ACC112 (cell line): ENCODE measurements around the gene MAPK8IP2.

Experiments
- H2AFZ ChIP-seq: fragments of 200-600 bp; sonication (generic); one replicate; pipeline ENCODE4 v1.6.0; 2017; ENCODE audit warnings: antibody characterized with exemption, low read length; ENCODE audit not compliant: unreplicated experiment
- H3K27ac ChIP-seq: fragments of 200-600 bp; sonication (generic); 2 replicates; pipeline ENCODE4 v1.5.1; 2014; ENCODE audit warnings: low read depth, mild to moderate bottlenecking, antibody characterized with exemption, low read length, moderate library complexity
- H3K27me3 ChIP-seq: fragments of 200-600 bp; sonication (generic); 2 replicates; pipeline ENCODE4 v1.6.1; 2014; ENCODE audit warnings: mild to moderate bottlenecking, antibody characterized with exemption, low read length, moderate library complexity, mixed read lengths; ENCODE audit not compliant: insufficient read depth
- H3K36me3 ChIP-seq: fragments of 200-600 bp; sonication (generic); 2 replicates; pipeline ENCODE4 v1.6.1; 2016; ENCODE audit warnings: mild to moderate bottlenecking, antibody characterized with exemption, low read length, moderate library complexity, mixed read lengths; ENCODE audit not compliant: insufficient read depth
- H3K4me1 ChIP-seq: fragments of 200-600 bp; sonication (generic); one replicate; pipeline ENCODE4 v1.6.1; 2016; ENCODE audit warnings: low read length, mixed read lengths; ENCODE audit not compliant: insufficient read depth, unreplicated experiment, control insufficient read depth
- H3K4me3 ChIP-seq: fragments of 200-600 bp; sonication (generic); 2 replicates; pipeline ENCODE4 v1.5.1; 2014; ENCODE audit warnings: mild to moderate bottlenecking, low read depth, low read length
- H3K79me2 ChIP-seq: fragments of 200-600 bp; sonication (generic); one replicate; pipeline ENCODE4 v1.6.0; 2016; ENCODE audit warnings: low read length; ENCODE audit not compliant: control insufficient read depth, unreplicated experiment, insufficient read depth

The MAPK8IP2 gene

DNA sequence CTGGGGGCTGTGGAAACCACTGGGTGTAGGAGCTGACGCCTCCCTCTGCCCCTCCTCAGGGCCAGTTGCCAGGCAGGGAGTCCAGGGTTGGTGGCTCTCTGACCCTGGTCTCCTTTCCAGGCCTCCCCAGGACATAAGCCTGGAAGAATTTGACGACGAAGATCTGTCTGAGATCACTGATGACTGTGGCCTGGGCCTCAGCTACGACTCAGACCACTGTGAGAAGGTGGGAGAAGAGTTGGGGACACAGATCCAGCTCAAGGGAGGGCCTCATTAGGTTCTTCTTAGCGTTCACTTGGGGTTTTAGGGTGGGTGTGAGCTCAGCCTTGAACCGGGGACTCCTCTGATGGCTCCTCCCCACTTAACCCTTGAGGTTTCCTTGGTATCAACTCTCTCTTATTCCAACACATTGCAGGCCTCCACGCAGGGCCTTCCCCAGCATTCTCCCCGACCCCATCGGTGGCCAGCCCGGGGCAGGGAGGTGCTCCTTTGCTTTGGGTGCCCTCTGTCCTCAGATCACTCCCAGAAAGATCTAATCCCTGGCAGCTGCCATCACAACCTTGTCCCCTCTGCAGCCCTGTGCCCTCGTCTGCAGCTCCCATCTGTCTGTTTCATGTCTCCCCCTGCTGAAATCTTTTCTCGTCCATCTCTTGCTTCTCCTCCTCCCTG, 1.2 kb downstream of the MAPK8IP2 start:
- H3K36me3 ChIP-seq = no peaks in the 10 kb centered on the region
- no peak overlapping the region for H2AFZ ChIP-seq
- no peak overlapping the region for H3K4me3 ChIP-seq
- 0 out of 2 replicates have a peak, but pooled peaks cover 4% of the 10 kb centered on the region for H3K27me3 ChIP-seq
- H3K79me2 ChIP-seq = no peaks in the 10 kb centered on the region
- H3K27ac ChIP-seq = no peak overlapping the region
- no peaks in the 10 kb centered on the region for H3K4me1 ChIP-seq

DNA sequence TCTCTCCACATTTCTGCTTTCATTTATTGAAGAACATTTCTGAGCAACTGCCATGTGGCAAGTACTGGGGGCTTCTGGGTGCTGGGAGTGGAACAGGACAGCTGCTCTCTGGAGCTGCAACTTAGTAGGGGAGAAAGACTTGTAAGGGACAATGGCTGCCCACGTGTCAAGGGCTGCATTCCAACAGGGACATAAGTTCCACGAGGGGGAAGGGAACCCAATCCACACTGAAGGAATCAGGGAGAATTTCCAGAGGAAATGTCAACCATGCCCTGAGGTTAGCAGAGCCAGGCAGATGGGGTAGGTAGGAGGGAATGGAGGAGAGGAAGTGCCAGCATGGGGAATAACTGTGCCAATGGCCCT, 1.7 kb downstream of the MAPK8IP2 start:
- 0 out of 2 replicates have a peak, but pooled peaks cover 4% of the 10 kb centered on the region for H3K27me3 ChIP-seq
- no peaks in the 10 kb centered on the region for H3K79me2 ChIP-seq
- H3K27ac ChIP-seq = no peak overlapping the region

DNA sequence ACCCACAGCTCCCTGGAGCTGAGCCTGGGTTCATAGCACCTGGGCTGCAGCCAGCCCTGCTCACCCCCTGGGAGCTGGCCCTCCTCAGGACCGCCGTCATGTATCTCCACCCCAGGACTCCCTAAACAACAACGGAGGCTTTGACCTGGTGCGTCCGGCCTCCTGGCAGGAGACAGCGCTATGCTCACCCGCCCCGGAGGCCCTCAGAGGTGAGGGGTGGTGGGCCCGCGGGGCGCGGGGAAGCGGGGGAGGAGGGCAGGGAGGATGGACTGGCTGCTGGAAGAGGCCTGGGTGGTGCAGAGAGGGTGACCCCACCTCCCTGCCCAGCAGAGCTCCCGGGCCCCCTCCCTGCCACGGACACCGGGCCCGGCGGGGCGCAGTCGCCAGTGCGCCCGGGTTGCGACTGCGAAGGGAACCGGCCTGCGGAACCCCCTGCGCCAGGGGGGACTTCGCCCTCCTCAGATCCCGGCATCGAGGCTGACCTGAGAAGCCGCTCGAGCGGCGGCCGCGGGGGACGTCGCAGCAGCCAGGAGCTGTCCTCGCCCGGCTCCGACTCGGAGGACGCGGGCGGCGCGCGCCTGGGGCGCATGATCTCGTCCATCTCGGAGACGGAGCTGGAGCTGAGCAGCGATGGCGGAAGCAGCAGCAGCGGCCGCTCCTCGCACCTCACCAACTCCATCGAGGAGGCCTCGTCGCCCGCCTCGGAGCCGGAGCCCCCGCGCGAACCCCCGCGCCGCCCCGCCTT, 3.1 kb downstream of the MAPK8IP2 start:
- Histone ChIP-seq H3K27ac (no peak overlapping the region), H2AFZ (no peak overlapping the region), H3K36me3 (no peaks in the 10 kb centered on the region), H3K79me2 (no peaks in the 10 kb centered on the region), H3K4me1 (no peaks in the 10 kb centered on the region), H3K4me3 (no peak overlapping the region), H3K27me3 (0 out of 2 replicates have a peak, but pooled peaks cover 4% of the 10 kb centered on the region)

More for the DNA sequence above, 1.7 kb downstream of the MAPK8IP2 start:
- Histone ChIP-seq H2AFZ (no peak overlapping the region), H3K4me1 (no peaks in the 10 kb centered on the region), H3K4me3 (no peak overlapping the region), H3K36me3 (no peaks in the 10 kb centered on the region)

DNA sequence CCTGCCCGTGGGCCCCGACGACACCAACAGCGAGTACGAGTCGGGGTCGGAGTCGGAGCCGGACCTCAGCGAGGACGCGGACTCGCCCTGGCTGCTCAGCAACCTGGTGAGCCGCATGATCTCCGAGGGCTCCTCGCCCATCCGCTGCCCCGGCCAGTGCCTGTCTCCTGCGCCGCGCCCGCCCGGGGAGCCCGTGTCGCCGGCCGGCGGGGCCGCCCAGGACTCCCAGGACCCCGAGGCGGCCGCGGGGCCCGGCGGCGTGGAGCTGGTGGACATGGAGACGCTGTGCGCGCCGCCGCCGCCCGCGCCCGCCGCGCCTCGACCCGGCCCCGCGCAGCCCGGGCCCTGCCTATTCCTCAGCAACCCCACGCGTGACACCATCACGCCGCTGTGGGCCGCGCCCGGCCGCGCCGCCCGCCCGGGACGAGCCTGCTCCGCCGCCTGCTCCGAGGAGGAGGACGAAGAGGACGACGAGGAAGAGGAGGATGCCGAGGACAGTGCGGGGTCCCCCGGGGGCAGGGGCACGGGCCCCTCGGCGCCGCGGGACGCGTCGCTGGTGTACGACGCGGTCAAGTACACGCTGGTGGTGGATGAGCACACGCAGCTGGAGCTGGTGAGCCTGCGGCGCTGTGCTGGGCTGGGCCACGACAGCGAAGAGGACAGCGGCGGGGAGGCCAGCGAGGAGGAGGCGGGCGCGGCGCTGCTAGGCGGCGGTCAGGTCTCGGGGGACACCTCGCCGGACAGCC, 3.8 kb downstream of the MAPK8IP2 start:
- no peaks in the 10 kb centered on the region for H3K79me2 ChIP-seq
- no peaks in the 10 kb centered on the region for H3K36me3 ChIP-seq
- no peak overlapping the region for H3K4me3 ChIP-seq
- H3K27ac ChIP-seq = no peak overlapping the region
- H3K27me3 ChIP-seq = 0 out of 2 replicates have a peak, but pooled peaks cover 4% of the 10 kb centered on the region
- H3K4me1 ChIP-seq = no peaks in the 10 kb centered on the region
- no peak overlapping the region for H2AFZ ChIP-seq

DNA sequence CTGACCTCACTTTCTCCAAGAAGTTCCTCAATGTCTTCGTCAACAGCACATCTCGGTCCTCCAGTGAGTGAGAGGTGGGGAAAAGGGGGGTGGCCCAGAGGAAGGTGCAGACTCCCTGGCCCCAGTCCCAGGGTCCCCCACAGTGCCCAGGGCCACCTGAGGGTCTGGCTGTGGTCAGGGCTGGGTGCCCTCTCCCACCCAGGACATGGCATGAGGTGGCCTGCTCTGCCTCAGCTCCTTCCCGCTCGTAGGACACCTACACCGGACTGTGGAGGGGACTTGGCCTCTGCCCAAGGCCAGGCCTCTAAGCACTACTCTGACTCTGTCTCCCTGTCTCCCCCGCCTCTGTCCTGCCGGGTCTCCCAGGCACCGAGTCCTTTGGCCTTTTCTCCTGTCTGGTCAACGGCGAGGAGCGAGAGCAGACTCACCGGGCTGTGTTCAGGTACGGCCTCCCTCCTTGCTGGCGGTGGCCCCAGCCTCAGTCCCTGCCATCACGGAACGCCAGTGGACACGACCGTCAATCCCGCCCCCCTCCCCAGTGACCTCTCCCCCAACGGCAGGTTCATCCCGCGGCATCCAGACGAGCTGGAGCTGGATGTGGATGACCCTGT, 4.5 kb downstream of the MAPK8IP2 start:
- Histone ChIP-seq H3K27ac (no peak overlapping the region), H3K4me1 (no peaks in the 10 kb centered on the region), H3K36me3 (no peaks in the 10 kb centered on the region), H3K4me3 (no peak overlapping the region), H3K27me3 (0 out of 2 replicates have a peak, but pooled peaks cover 4% of the 10 kb centered on the region), H3K79me2 (no peaks in the 10 kb centered on the region), H2AFZ (no peak overlapping the region)

DNA sequence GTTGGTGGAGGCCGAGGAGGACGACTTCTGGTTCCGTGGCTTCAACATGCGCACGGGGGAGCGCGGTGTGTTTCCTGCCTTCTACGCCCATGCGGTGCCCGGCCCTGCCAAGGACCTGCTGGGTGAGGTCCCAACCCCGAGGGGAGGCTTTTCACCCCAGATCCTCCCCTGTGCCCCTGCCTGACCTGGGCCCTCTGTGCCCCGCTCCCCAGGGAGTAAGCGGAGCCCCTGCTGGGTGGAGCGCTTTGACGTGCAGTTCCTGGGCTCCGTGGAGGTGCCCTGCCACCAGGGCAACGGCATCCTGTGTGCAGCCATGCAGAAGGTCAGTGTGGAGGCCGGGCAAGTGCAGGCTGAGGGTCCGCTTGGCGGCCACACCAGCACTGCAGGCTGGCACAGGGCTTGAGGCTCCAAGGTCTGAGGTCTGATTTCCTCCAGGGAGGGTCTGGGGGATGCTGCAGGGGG, 5.1 kb downstream of the MAPK8IP2 start:
- 0 out of 2 replicates have a peak, but pooled peaks cover 4% of the 10 kb centered on the region for H3K27me3 ChIP-seq
- H2AFZ ChIP-seq = no peak overlapping the region
- H3K27ac ChIP-seq = no peak overlapping the region
- no peaks in the 10 kb centered on the region for H3K79me2 ChIP-seq
- H3K36me3 ChIP-seq = no peaks in the 10 kb centered on the region
- H3K4me3 ChIP-seq = no peak overlapping the region
- H3K4me1 ChIP-seq = no peaks in the 10 kb centered on the region

DNA sequence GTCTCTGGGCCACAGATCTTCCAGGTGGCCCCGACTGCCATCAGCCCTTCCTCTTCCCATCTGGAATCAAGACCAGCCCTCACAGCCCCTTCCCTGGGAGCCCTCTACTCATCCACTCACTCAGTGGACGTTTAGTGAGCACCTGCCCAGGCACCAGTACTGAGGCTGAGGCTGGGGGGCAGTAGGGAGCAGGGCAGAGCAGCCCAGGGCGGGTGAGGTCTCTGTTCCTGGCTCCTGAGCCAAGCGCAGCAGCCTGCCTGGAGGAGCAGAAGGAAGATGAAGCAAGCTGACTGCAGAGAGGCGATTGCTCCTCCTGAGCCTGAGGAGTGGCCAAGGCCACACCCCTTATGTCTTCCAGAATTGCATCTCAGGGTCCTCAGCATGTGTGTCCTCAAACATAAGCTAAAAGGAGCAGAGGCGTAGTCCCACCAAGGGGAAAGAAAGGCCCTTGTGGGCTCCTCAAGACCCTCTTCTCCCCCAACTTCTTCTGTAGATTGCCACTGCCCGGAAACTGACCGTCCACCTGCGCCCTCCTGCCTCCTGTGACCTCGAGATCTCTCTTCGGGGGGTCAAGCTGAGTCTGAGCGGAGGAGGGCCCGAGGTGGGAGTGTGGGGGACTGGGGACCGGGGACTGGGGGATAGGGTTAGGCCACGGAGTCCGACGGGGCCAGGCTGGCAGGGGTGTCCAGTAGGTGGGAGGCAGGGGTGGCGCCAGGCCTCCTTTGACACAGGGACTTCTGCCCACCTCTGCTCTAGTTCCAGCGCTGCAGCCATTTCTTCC, 5.8 kb downstream of the MAPK8IP2 start:
- Histone ChIP-seq H3K4me1 (no peaks in the 10 kb centered on the region), H3K4me3 (no peak overlapping the region), H3K27ac (no peak overlapping the region), H2AFZ (no peak overlapping the region), H3K27me3 (0 out of 2 replicates have a peak, but pooled peaks cover 4% of the 10 kb centered on the region), H3K79me2 (no peaks in the 10 kb centered on the region), H3K36me3 (no peaks in the 10 kb centered on the region)

DNA sequence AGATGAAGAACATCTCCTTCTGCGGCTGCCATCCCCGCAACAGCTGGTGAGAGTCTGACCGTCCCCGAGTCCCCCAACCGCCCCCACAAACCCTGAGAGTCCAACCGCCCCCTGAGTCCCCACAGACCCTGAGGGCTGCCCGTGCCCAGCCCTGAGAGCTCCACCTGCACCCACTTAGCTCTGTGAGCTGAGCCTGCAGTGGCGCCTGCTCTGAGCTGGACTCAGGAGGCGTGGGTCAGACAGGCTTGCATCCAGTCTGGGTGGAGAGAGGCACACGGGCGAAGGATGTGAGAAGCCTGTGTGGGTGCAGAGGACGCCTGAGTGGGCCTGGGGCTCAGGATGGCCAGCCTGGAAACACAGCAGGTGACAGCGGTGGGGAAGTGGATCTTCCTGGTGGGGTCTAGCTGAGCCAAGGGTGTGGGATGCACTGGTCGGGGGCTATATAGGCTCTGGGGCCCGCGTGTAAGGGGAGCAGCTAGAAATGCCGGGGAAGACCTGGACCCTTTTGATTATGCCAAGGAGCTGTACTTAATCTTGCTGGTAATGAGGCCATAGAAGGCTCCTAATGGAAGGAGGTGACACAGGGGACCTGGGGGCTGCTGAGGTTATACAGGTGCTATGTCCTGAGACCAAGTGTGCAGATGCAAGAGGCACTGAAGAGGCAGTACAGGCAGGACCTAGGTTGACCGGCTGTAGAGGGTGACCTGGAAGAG, 6.5 kb downstream of the MAPK8IP2 start:
- no peak overlapping the region for H3K4me3 ChIP-seq
- no peak overlapping the region for H2AFZ ChIP-seq
- H3K27me3 ChIP-seq = 0 out of 2 replicates have a peak, but pooled peaks cover 2% of the 10 kb centered on the region
- H3K27ac ChIP-seq = no peak overlapping the region
- H3K79me2 ChIP-seq = no peaks in the 10 kb centered on the region
- H3K4me1 ChIP-seq = no peaks in the 10 kb centered on the region
- no peaks in the 10 kb centered on the region for H3K36me3 ChIP-seq

DNA sequence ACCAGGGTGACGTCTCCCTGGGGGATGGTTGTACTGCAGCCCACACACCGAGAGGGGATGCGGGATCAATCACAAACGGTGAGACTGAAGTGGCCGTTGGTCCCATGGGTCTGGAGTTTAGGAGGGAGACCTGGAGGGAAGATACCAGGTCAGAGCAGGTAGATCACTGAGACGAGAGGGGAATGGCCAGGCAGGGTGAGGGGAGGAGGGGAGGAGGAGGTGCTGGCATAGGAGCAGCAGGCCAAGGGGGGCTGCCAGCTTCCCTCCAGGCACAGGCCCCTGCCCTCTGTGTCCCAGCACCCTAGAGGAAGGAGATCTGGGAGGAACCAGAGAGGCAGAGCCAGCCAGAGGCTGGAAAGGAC, 7.0 kb downstream of the MAPK8IP2 start:
- Histone ChIP-seq H3K27ac (no peak overlapping the region), H3K27me3 (no peaks in the 10 kb centered on the region), H3K36me3 (no peaks in the 10 kb centered on the region)

More for the DNA sequence above, 7.0 kb downstream of the MAPK8IP2 start:
- no peaks in the 10 kb centered on the region for H3K79me2 ChIP-seq
- H3K4me3 ChIP-seq = no peak overlapping the region
- no peak overlapping the region for H2AFZ ChIP-seq
- no peaks in the 10 kb centered on the region for H3K4me1 ChIP-seq
